GM12874 (cell line): ENCODE measurements around the gene SMIM24.

ENCODE experiments used
- TF ChIP-seq, protein P1 (sequence below): IDR thresholded peaks from 2 replicates; pipeline ENCODE4 v1.5.1; 2011; ENCODE audit warnings: low read depth, mild to moderate bottlenecking, control low read depth, low read length, moderate library complexity; ENCODE audit not compliant: insufficient read depth

SMIM24 gene

DNA sequence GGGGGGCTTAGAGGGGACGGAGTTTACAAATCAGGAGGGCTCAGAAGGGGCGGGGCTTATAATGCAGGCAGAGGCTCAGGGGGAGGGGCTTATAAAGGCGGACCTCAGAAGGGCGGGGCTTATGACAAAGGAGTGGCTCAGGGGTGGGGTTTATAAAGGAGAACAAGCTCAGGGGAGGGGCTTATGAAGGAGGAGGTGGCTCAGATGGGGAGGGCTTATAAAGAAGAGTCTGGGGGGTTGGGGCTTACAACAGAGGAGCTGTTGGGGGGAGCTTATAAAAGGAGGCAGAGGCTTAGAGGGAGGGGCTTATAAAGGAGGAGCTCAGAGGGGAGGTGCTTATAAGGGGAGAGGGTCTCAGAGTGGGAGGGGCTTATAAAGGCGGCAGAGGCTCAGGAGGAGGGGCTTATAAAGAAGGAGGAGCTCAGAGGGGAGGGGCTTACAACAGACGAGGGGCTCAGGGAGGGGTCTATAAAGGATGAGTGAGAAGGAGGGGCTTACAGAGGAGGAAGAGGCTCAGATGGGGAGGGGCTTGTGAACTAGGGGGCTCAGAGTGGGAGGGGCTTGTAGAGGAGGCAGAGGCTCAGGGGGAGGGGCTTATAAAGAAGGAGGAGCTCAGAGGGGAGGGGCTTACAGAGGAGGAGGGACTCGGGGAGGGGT, 1.0 kb downstream of the SMIM24 start:
- TF ChIP-seq, protein P1, sequence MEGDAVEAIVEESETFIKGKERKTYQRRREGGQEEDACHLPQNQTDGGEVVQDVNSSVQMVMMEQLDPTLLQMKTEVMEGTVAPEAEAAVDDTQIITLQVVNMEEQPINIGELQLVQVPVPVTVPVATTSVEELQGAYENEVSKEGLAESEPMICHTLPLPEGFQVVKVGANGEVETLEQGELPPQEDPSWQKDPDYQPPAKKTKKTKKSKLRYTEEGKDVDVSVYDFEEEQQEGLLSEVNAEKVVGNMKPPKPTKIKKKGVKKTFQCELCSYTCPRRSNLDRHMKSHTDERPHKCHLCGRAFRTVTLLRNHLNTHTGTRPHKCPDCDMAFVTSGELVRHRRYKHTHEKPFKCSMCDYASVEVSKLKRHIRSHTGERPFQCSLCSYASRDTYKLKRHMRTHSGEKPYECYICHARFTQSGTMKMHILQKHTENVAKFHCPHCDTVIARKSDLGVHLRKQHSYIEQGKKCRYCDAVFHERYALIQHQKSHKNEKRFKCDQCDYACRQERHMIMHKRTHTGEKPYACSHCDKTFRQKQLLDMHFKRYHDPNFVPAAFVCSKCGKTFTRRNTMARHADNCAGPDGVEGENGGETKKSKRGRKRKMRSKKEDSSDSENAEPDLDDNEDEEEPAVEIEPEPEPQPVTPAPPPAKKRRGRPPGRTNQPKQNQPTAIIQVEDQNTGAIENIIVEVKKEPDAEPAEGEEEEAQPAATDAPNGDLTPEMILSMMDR = no peak

DNA sequence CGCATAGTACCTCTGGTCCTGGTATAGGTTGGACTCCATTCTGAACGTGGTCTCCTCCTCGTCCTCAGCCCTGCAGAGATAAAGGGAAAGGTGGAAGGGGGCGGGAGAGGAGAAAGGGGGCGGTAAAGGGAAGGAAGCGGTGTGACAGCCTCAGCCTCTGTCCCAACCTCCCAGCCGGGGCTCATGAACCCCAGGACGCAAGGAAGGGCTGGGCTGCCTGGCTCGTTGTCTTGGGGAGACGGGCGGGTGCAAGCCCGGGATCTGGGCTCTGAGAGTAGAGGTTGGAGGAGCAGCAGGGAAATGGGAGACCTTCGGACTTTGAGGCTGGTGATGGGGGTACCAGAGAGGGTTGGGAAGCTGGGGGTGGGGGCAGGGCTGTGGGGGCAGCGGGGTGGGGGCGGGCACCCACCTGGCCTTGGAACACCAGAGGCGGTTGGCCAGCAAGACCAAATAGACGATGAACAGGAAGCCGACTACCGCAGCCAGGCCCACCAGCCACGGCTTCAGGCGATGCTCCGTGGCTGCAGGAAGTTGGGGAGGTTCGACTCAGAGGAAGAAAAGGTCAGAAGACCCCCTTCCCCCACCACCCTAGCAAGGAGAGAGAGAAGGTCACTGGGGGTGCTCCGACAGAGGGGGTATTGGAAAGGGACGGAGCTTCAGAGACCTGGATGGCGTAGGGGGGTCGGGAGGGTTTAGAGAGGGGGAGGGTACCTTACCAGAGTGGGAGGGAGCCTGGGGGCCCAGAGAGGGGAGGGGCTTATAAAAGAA, 1.7 kb downstream of the SMIM24 start:
- TF ChIP-seq, protein P1 = no peak

DNA sequence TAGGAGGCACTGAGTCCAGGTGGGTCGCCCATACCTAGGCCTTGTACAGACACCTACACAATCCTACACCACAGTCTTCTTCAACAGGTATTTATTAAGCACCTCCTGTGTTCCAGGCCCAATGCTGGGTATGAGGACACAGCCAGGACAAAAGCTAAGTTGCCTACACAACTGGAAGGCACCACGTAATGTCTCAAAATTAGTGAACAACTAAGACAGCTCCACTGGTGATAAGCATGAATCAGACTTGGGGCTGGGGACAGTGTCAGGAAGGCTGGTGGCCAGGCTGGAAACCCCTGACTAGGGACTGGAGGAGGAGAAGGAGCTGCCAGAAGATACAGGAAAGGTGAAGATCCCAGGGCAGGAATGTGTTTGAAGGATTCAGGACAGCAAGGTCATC, 2.4 kb downstream of the SMIM24 start:
- TF ChIP-seq, protein P1 = no peak

DNA sequence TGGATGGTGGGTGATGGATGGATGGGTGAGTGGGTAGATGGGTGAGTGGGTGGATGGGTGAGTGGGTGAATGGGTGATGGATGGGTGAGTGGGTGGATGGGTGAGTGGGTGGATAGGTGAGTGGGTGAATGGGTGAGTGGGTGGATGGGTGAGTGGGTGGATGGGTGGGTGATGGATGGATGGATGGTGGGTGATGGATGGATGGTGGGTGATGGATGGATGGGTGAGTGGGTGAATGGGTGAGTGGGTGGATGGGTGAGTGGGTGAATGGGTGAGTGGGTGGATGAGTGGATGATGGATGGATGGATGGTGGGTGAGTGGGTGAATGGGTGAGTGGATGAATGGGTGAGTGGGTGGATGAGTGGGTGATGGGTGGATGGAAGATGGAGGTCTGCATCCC, 2.8 kb downstream of the SMIM24 start:
- TF ChIP-seq, protein P1 = no peak

DNA sequence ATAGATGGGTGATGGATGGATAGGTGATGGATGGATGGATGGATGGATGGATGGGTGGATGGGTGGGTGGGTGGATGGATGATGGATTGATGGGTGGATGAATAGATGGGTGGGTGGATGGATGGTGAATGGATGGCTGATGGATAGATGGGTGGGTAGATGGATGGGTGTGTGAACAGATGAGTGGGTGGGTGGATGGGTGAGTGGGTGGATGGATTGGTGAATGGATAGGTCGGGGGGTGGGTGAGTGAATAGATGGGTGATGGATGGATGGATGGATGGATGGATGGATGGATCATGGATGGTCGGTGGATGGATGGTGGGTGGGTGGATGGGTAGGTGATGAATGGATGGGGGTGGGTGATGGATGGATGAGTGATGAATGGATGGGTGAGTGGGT, 3.5 kb downstream of the SMIM24 start:
- TF ChIP-seq, protein P1 = no peak

DNA sequence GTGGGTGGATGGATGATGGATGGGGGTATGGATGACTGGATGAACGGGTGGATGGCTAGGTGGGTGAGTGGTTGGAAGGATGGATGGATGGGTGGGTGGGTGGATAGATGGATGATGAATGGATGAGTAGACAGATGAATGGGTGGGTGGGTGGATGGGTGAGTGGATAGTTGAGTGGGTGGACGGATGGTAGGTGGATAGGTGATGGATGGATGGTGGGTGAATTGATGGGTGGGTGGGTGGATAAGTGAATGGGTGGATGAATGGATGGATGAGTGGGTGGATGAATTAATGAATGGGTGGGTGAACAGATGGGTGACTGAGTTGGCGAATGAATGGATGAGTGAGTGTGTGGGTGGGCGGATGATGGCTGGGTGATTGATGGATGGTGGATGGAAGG, 4.9 kb downstream of the SMIM24 start:
- TF ChIP-seq, protein P1 = no peak

DNA sequence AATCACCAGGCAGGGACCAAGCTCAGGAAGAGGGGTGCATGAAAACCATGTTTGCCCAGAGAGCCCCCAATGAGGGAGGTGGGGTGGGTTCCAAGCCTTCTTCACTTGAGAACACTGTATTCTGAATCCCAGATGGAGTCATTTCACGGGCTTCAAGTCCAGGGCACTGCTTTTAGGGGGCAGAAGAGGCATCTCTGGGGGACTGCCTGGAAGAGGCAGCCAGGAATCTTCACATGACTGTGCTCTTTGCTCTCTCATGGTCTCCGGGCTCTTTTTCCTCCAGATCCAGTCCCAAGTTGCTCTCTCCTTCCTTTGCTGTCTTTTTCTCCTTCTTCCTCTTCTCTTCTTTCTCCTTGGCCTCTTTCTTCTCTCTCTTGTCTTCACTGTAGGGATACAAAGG, 5.7 kb downstream of the SMIM24 start:
- TF ChIP-seq, protein P1 = no peak
